Endothelial cell (in vitro differentiated cells): ENCODE measurements around the gene MAN2A2. TPM values are rescaled to one million over a fixed set of nuclear protein-coding genes. Genes with fewer than 3 reads are reported as not detected.

Experiments
- DNase-seq: peaks from one replicate; pipeline ENCODE4 v3.0.0; 2021; ENCODE audit warnings: low spot score
- H3K27ac Mint-ChIP-seq: one replicate; pipeline ENCODE4 v1.8.0; 2021; ENCODE audit warnings: mixed read lengths, inconsistent platforms; ENCODE audit not compliant: unreplicated experiment
- H3K27me3 Mint-ChIP-seq: one replicate; pipeline ENCODE4 v1.8.0; 2021; ENCODE audit warnings: mild to moderate bottlenecking, moderate library complexity, mixed read lengths, inconsistent platforms; ENCODE audit not compliant: unreplicated experiment
- H3K36me3 Mint-ChIP-seq: one replicate; pipeline ENCODE4 v1.8.0; 2021; ENCODE audit warnings: mild to moderate bottlenecking, low read depth, mixed read lengths, inconsistent platforms; ENCODE audit not compliant: unreplicated experiment
- H3K4me1 Mint-ChIP-seq: one replicate; pipeline ENCODE4 v1.8.0; 2021; ENCODE audit warnings: mild to moderate bottlenecking, mixed read lengths, inconsistent platforms; ENCODE audit not compliant: unreplicated experiment
- H3K4me3 Mint-ChIP-seq: one replicate; pipeline ENCODE4 v1.8.0; 2021; ENCODE audit warnings: mild to moderate bottlenecking, mixed read lengths, inconsistent platforms; ENCODE audit not compliant: unreplicated experiment
- H3K9me3 Mint-ChIP-seq: one replicate; pipeline ENCODE4 v1.8.0; 2021; ENCODE audit warnings: mixed read lengths, inconsistent platforms; ENCODE audit not compliant: unreplicated experiment
- CTCF ChIP-seq: fragments of 200-600 bp; sonication (generic); IDR thresholded peaks from one replicate; pipeline ENCODE4 v1.5.0; 2021; ENCODE audit warnings: antibody characterized with exemption; ENCODE audit not compliant: unreplicated experiment
- total RNA-seq: library from RNA; stranded (reverse); fragmentation: NEBNext Ultra II Directional; extraction: Animal tissue kit (Norgen Biotek cat#: 25700); gene quantifications from one replicate; pipeline ENCODE4 v1.2.1, GENCODE V29; 2021; ENCODE audit not compliant: unreplicated experiment

The MAN2A2 gene
- total RNA-seq, 1 donor from 2014 or later = 72.2 TPM

- Mint-ChIP-seq H3K4me1 (peaks cover 20% of the 10 kb centered on the region), H3K27me3 (peaks cover 2% of the 10 kb centered on the region), H3K36me3 (peaks cover 5% of the 10 kb centered on the region), H3K9me3 (no peaks in the 10 kb centered on the region), H3K4me3 (no peak overlapping the region), H3K27ac (no peak overlapping the region)
- no peak for TF ChIP-seq CTCF
- no peak for DNase-seq
These were observed 29.5 kb downstream of the MAN2A2 start for GRCh38 chr15:90932660-90932991.

- Mint-ChIP-seq H3K27me3 (peaks cover 2% of the 10 kb centered on the region), H3K4me1 (peaks cover 20% of the 10 kb centered on the region), H3K9me3 (no peaks in the 10 kb centered on the region), H3K4me3 (no peak overlapping the region), H3K27ac (no peak overlapping the region), H3K36me3 (peaks cover 9% of the 10 kb centered on the region)
- no peak for DNase-seq
- TF ChIP-seq CTCF = no peak
These were observed 30.2 kb downstream of the MAN2A2 start for GRCh38 chr15:90933301-90933700.

GRCh38 chr15:90934256-90934948 is 31.3 kb downstream of the MAN2A2 start:
- Mint-ChIP-seq H3K9me3 (no peaks in the 10 kb centered on the region), H3K27me3 (peaks cover 2% of the 10 kb centered on the region), H3K4me3 (peak overlapping the region; percentile 90), H3K36me3 (peaks cover 9% of the 10 kb centered on the region), H3K27ac (peak overlapping the region; percentile 53), H3K4me1 (peaks cover 20% of the 10 kb centered on the region)
- TF ChIP-seq CTCF = peak; percentile 42
- DNase-seq = peak; percentile 88

GRCh38 chr15:90934949-90935751 is 32.0 kb downstream of the MAN2A2 start, which contains the start of gene UNC45A:
Gene UNC45A (plus strand): TSS chr15:90935285. CDS start chr15:90935325, 40 bp downstream.
- DNase-seq = peak; percentile 87
- peaks cover 20% of the 10 kb centered on the region for H3K4me1 Mint-ChIP-seq
- TF ChIP-seq CTCF = no peak
- H3K27me3 Mint-ChIP-seq = peaks cover 2% of the 10 kb centered on the region
- peak within 1 kb of the TSS; percentile 53 for H3K27ac Mint-ChIP-seq
- H3K9me3 Mint-ChIP-seq = no peaks in the 10 kb centered on the region
- H3K4me3 Mint-ChIP-seq = peak within 1 kb of the TSS; percentile 90
- peaks cover 10% of the 10 kb centered on the region for H3K36me3 Mint-ChIP-seq

- Mint-ChIP-seq H3K36me3 (peaks cover 20% of the 10 kb centered on the region), H3K4me1 (peaks cover 16% of the 10 kb centered on the region), H3K27ac (no peak overlapping the region), H3K27me3 (peaks cover 2% of the 10 kb centered on the region), H3K4me3 (peak overlapping the region; percentile 90), H3K9me3 (no peaks in the 10 kb centered on the region)
- DNase-seq = no peak
- TF ChIP-seq CTCF = no peak
These were observed 33.7 kb downstream of the MAN2A2 start for GRCh38 chr15:90936823-90937222.
